ENCODE measurements around the gene COX7A1.
"Not testable (repeated sequence)": the region's sequence is repeated elsewhere in the genome, so short reads cannot be mapped to it uniquely, and the experiment has no call there.

COX7A1 gene

DNA sequence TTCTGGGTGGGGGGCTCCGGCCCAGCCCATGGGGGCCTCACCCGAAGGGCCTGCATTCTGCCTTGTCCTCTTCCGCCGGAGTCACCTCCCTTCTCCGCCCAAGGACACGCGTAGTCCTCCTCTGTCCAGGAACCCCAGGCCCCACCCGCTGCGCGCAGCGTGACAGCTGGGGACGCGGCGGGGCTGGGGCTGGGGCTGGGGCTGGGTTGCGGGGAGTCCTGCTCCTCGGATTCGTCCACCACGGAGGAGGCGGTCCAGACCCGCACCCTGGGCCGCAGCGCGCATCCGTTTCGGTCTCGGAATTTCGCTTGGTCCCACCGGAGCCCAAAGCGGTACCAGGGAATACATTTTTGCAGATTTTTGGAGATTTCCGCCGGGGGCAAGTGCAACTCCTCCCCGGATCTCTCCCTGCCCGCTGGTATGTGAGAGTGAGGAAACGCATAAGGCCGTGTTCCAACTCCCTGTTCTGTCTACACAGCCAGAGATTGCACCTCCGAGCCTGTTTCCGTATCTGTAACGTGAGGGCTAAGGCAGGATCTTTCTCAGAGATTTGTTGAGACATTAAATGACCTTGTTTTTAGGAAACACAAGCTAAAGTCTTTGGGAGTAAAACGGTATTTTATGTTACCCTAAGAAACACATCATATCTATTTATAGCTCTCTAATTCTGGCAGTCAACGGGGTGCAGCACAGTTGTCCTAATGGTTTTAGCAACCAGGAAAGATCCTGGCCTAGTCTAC is at the start of gene COX7A1:
TSS of gene COX7A1 (minus strand) at position 96 of the 740 bp plus-strand sequence. CDS start at position 56, 40 bp downstream.
- FAIRE-seq: no peak
- DNase-seq (ENCODE audit: insufficient read length, low spot score): no peak

DNA sequence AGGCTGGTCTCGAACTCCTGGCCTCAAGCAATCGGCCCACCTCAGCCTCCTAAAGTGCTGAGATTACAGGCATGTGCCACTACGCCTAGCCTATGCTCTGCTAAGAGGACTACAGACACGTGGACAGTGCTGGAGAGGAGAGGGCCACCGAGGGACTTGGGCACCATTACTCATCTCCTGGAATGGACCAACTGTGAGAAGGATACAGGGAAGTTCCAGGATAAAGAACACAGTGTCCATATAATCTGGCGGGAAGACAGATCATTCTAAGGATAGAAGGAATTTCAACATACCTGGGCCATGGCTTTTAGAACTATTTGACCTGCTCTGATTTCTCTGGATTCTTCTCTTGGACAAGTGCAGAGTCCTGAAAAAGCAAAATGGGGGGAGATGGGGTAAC is 49.4 kb upstream of the COX7A1 start:
- DNase-seq (ENCODE audit: insufficient read length, low spot score): no peak
- FAIRE-seq: no peak

DNA sequence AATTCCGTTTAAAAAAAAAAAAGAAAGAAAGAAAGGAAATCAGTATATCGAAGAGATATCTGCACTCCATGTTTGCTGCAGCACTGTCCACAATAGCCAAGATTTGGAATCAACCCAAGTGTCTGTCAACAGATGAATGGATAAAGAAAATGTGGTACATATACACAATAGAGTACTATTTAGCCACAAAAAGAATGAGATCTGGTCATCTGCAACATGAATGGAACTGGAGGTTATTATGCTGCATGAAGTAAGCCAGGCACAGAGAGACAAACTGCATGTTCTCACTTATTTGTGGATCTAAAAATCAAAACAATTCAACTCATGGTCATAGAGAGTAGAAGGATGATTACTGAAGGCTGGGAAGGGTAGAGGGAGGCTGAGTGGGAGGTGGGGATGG is 45.9 kb upstream of the COX7A1 start:
- no peak for DNase-seq (ENCODE audit: insufficient read length, low spot score)
- no peak for FAIRE-seq

DNA sequence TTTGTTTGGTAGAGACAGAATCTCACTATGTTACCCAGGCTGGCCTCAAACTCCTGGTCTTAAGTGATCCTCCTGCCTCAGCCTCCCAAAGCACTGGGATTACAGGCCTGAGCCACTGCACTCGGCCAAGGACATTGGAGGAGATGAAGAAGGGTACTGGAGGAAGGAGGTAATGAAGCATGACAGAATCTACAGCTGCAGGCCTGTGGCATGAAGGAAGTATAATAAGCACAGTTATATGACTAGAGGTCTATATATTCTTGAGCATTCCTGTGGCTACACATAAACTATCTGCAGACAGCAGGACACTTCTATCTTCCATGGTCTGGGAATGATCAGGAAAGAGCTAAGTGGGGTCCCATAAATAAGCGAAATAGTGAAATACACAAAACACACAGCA is 44.0 kb upstream of the COX7A1 start:
- DNase-seq (ENCODE audit: insufficient read length, low spot score) (no peak), FAIRE-seq (no peak)

DNA sequence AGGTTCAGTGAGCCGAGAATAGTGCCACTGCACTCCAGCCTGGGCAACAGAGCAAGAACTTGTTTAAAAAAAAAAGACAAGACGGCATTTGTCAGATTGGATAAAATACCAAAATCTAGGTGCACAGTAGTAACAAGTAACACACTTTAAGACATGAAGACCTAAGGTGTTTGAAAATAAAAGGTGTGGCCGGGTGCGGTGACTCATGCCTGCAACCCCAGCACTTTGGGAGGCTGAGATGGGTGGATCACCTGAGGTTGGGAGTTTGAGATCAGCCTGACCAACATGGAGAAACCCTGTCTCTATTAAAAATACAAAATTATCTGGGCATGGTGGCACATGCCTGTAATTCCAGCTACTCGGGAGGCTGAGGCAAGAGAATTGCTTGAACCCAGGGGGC is 34.5 kb upstream of the COX7A1 start:
- FAIRE-seq; DNase-seq (ENCODE audit: insufficient read length, low spot score): not testable (repeated sequence)

DNA sequence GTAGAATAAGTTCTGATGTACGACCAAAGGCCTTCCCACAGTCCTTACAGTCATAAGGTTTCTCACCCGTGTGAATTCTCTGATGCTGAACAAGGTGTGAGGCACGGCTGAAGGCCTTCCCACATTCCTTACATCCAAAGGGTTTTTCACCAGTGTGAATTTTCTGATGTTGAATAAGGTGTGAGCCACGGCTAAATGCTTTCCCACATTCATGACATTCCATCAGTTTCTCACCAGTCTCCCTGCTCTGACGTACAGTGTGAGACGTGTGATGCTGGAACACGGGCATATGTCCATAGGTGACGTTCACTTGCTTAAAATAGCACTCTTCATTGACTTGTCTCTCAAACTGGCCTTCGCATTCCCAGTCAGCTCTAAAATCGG is 31.0 kb upstream of the COX7A1 start:
- FAIRE-seq: no peak

DNA sequence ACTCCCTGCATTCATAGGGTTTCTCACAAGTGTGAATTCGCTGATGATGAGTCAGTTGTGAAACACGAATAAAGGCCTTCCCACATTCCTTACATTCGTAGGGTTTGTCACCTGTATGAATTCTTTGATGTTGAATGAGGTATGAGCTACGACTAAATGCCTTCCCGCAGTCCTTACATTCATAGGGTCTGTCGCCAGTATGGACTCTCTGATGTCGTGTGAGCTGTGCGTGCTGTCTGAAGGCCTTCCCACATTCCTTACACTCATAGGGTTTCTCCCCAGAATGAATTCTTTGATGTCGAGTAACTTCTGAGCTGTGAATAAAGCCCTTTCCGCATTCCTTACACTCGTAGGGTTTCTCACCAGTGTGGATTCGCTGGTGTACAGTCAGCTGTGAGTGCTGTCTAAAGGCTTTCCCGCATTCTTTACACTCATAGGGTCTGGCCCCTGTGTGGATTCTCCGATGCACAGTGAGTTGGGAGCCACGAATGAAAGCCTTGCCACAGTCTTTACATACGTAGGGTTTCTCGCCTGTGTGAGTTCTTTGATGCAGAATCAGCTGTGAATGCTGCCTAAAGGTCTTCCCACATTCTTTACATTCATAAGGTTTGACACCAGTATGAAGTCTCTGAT is 30.5 kb upstream of the COX7A1 start:
- DNase-seq (ENCODE audit: insufficient read length, low spot score) (no peak), FAIRE-seq (no peak)

More for the DNA sequence above, 31.0 kb upstream of the COX7A1 start:
- DNase-seq (ENCODE audit: insufficient read length, low spot score): no peak

DNA sequence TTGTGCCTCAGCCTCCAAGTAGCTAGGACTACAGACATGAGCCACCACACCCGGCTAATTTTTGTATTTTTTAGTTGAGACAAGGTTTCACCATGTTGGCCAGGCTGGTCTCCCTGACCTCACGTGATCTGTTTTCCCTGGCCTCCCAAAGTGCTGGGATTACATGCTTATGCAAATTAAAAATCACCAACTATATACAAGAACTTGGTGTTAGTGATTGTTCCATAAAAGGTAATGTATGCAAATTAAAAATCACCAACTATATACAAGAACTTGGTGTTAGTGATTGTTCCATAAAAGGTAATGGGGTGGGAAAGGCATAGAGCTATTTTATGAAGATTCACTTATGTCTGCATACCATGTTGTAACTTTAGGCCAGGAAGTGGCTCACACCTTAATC is 26.8 kb upstream of the COX7A1 start:
- DNase-seq (ENCODE audit: insufficient read length, low spot score); FAIRE-seq: not testable (repeated sequence)

DNA sequence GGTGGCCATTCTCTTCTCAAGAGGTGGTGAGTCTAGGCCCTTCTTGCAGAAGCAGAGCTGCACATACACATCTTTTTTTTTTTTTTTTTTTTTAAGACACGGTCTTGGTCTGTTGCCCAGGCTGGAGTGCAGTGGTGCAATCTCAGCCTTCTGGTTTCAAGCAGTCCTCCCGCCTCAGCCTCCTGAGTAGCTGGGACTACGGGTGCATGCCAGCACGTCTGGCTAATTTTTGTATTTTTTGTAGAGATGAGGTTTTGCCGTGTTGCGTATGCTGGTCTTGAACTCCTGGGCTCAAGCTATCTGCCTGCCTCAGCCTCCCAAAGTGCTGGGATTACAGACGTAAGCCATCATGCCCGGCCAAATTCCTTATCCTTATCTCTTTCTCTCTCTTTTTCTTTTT is 21.6 kb upstream of the COX7A1 start:
- not testable (repeated sequence) for FAIRE-seq; DNase-seq (ENCODE audit: insufficient read length, low spot score)

DNA sequence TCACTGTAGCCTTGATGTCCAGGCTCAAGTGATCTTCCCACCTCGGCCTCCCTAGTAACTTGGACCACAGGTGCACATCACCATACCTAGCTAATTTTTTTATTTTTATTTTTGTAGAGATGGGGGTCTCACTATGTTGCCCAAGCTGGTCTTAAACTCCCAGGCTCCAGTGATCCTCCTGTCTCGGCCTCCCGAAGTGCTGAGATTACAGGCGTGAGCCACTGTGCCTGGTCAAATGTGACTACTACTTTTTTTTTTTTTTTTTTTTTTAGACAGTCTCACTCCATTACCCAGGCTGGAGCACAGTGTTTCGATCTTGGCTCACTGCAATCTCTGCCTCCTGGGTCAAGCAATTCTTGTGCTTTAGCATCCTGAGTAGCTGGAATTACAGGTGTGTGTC is 20.6 kb upstream of the COX7A1 start:
- no peak for FAIRE-seq
- no peak for DNase-seq (ENCODE audit: insufficient read length, low spot score)

DNA sequence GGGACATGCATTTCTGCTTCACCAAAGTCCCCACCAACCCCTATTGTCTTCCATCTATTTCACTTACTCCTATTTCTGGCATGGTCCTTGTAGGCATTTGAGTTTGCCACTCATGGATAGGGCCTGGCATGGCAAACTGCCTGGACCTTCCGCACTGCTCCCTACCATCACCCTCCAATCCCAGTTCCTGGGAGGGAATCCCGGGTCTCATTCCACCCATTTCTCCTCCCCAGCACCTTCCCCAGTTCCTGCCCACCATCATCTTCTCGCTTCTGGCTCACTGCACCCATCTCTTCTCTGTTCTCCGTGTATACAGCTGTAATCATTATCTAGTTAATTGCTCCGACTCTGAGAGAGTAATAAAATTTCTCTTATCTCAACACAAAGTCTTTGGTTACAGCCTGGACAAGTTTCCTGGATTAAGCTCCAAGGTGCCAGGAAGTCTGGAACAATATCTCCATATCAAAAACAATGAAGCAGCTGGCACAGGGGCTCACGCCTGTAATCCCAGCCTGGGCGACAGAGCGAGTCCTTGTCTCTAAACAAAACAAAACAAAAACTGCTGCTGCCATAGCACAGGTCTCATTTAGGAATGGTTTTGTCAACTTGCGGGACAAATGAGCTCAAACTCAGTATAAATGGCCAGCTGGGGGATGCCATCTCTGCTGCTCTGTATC is 17.0 kb upstream of the COX7A1 start:
- FAIRE-seq (no peak), DNase-seq (ENCODE audit: insufficient read length, low spot score) (no peak)

DNA sequence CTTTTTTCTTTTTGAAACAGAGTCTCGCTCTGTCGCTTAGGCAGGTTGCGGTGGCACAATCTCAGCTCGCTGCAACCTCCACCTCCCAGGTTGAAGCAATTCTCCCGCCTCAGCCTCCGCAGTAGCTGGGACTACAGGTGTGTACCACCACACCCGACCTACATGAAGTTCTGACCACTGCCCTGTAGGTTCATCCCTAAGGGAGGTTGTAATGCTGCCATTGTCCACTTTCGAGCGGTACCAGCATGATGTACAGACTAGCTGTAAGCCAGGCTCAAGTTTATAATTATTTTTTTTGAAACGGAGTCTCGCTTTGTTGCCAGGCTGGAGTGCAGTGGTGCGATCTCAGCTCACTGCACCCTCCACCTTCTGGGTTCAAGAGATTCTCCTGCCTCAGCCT is 11.6 kb upstream of the COX7A1 start:
- no peak for FAIRE-seq
- no peak for DNase-seq (ENCODE audit: insufficient read length, low spot score)

DNA sequence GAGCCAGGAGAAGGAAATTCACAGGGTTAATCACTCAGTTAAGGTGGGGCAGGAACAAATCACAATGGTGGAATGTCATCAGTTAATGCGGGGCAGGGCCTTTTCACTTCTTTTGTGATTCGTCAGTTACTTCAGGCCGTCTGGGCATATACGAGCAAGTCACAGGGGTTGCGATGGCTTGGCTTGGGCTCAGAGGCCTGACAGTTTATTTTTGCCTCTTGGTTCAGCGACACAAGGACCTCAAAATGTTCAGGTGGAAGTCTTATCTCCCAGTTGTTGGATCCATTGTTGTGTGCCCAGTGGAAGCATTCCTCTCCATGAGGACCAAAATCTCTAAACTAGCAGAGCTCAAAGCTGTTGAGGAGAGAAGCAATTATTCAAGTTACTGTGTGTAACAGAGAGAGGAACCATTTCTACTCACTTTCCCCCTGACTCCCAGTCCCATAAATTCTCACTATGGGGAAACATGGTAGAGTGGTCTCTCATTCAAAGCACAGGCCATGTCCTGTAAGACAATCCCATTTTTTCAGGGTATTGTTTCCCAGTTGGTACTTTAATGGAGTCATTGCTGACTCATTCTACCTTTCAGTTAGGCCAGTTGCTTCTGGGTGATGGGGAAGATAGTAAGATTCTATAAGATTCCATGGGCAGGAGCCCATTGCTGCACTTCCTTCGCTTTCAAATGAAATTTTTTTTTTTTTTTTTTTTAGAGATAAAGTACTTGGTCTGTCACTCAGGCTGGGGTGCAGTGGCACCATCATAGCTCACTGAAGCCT is 8.8 kb upstream of the COX7A1 start:
- DNase-seq (ENCODE audit: insufficient read length, low spot score): no peak

DNA sequence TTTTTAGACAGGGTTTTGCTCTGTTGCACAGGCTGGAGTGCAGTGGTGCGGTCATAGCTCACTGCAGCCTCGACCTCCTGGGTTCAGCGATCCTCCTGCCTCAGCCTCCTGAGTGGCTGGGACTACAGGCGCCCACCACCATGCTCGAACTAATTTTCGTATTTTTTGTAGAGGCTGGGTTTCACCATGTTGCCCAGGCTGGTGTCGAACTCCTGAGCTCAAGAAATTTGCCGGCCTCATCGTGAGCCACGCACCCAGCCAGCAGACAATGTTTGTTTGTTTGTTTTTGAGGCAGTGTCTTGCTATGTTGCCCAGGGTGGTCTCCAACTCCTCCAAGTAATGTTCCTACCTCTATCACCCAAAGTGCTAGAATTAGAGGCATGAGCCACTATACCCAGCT is 879 bp upstream of the COX7A1 start:
- no peak for FAIRE-seq

More for the DNA sequence above, 8.8 kb upstream of the COX7A1 start:
- no peak for FAIRE-seq

DNA sequence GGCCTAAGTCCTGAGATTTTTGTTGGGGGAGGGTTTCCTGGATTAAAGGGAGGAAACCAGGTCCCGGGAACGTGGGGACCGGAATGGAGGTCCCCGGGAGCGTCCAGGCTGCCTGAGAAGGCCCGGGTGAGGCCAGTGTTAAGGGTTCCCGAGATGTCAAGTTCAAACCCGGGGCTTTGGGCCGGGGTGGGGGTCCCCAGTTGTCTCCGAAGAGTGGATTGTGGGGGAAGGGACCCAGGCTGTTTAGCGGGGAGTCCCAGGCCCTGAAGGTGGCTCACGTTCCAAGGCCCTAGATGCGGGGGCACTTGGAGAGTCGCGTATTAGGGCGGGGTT is 262 bp downstream of the COX7A1 start:
- DNase-seq (ENCODE audit: insufficient read length, low spot score) (no peak), FAIRE-seq (no peak)

More for the DNA sequence above, 879 bp upstream of the COX7A1 start:
- no peak for DNase-seq (ENCODE audit: insufficient read length, low spot score)

DNA sequence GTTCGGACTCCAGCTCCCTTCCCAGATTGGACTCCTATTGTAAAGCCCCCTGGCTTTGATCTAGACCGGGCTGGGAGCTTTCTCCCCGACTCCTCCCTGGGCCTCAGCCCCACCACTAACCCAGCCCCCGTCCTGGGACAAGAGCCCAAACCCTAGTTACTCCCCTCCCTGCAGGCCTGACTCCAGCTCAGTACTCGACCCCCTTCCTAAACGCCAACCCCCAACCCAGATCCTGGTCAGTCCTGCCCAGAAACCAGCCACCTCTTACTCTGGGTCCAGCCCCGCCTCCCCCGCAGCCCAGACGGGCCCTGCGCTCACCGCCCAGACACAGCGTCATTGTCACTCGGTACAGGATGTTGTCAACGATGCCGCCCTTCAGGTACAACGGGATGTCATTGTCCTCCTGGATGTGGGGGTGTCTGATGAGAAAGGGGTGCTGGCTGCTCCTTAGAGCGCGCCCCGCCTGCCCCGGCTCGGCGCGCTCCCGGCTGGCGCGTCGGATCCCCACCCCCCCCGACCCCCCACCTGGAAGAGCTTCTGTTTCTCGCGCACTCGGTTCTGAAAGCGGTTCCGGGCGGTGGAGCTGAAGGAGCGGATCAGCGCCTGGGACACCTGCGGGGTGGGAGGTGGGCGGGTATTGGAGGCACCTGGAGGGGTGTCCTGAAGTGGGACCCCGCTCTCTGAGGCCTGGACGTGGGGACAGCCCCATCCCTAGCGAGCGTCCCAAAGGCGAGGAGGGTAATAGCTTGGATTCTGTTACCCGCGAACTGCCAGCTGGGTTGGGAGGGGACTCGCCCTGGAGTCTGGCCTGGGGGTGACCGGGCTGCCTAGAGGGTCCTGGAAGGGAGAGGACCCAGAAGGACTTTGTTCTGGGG is 866 bp downstream of the COX7A1 start:
- DNase-seq (ENCODE audit: insufficient read length, low spot score) (no peak), FAIRE-seq (no peak)

DNA sequence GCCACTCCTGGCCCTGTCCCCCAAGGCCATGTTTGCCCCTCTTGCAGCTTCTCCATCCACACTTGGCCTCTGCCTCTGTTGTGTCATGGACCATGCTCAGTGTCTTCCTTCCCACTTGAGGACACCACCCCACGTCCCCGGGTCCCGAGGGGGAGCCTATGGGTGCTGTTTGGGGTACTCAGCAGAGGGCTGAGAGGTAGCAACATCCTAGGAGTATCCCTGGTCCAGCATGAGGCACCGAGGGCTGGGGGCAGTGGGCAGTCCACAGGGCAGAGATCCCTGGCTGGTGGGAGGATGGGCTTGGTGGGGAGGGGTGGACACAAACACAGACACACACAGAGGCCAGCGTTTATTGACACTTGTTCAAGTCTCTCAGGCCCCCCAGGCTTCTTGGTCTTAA is 1.7 kb downstream of the COX7A1 start:
- DNase-seq (ENCODE audit: insufficient read length, low spot score) (no peak), FAIRE-seq (no peak)

DNA sequence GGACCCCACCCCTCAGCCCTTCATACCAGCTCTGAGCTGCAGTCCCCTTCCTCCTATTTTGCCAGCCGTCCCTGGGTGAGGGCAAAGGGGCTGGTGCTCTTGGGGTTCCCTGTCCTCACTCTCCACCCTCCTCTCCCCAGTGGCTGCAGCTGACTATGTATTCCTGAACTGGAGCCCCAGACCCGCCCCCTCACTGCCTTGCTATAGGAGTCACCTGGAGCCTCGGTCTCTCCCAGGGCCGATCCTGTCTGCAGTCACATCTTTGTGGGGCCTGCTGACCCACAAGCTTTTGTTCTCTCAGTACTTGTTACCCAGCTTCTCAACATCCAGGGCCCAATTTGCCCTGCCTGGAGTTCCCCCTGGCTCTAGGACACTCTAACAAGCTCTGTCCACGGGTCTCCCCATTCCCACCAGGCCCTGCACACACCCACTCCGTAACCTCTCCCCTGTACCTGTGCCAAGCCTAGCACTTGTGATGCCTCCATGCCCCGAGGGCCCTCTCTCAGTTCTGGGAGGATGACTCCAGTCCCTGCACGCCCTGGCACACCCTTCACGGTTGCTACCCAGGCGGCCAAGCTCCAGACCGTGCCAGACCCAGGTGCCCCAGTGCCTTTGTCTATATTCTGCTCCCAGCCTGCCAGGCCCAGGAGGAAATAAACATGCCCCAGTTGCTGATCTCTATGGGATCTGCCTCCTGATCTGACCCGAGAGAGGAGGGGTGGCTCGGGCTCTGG is 2.4 kb downstream of the COX7A1 start:
- no peak for FAIRE-seq
- no peak for DNase-seq (ENCODE audit: insufficient read length, low spot score)

DNA sequence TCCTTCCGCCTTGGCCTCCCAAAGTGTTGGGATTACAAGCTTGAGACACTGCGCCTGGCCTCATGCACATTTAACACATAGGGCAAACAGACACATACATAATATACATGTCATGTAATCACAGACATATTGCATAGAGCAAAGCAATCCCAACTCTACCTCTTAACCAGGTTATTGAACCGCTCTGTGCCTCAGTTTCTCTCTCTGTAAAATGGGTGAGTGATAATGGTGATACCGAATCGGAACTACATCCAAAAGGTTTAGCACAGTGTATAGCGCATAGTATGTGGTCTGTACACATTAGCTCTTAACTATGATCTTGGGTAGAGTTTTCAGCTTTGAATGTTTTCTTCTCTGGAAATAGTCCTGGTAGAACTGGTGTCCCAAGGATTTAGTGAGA is 7.6 kb downstream of the COX7A1 start:
- DNase-seq (ENCODE audit: insufficient read length, low spot score) (no peak), FAIRE-seq (no peak)

DNA sequence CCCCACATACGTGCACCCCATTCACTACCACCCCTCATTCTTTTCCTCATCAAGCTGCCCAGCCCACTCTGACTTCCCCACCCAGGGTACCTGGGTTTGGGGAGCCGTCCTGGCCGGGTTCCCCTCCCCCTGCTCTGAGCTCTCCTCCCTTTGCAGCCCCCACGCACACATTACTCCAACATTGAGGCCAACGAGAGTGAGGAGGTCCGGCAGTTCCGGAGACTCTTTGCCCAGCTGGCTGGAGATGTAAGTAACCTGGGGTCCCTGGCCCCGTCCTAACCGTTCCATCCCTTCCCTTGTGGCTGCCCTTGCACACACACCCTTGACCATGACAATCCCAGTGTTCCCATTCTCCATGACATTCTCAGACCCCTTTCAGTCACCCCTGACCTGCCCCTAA is 9.8 kb downstream of the COX7A1 start:
- FAIRE-seq: no peak
- no peak for DNase-seq (ENCODE audit: insufficient read length, low spot score)
